GM23338 (cell line): ENCODE measurements around the gene WDR12. TPM values are rescaled to one million over a fixed set of nuclear protein-coding genes. Genes with fewer than 3 reads are reported as not detected.

ENCODE experiments used
- ATAC-seq: fragments of 200-7000 bp; cut with Tn5 transposase; 3 replicates; pipeline ENCODE4 v1.9.1; 2020
- DNase-seq: peaks from one replicate; pipeline ENCODE4 v3.0.0-alpha.2; 2015; ENCODE audit warnings: low spot score
- H2AFZ ChIP-seq: fragments of 200-600 bp; sonication (generic); 2 replicates; pipeline ENCODE4 v1.8.0; 2016; ENCODE audit warnings: antibody characterized with exemption, mild to moderate bottlenecking, moderate library complexity
- H3F3A ChIP-seq: fragments of 200-600 bp; sonication (generic); replicated peaks from 2 replicates; pipeline ENCODE4 v1.8.0; 2017; ENCODE audit warnings: antibody characterized with exemption, mixed run types, low read depth
- H3K27ac ChIP-seq: fragments of 200-600 bp; sonication (generic); 2 replicates; pipeline ENCODE4 v1.6.1; 2016; ENCODE audit warnings: low read depth
- H3K27me3 ChIP-seq: fragments of 200-600 bp; sonication (generic); 2 replicates; pipeline ENCODE4 v1.8.0; 2016; ENCODE audit warnings: mild to moderate bottlenecking, mixed run types, moderate library complexity; ENCODE audit not compliant: insufficient read depth
- H3K36me3 ChIP-seq: fragments of 200-600 bp; sonication (generic); 2 replicates; pipeline ENCODE4 v1.8.0; 2016; ENCODE audit warnings: mild to moderate bottlenecking; ENCODE audit not compliant: insufficient read depth
- H3K4me1 ChIP-seq: fragments of 200-600 bp; sonication (generic); 2 replicates; pipeline ENCODE4 v1.8.0; 2016; ENCODE audit warnings: mild to moderate bottlenecking, moderate library complexity; ENCODE audit not compliant: insufficient read depth
- H3K4me2 ChIP-seq: fragments of 200-600 bp; sonication (generic); 2 replicates; pipeline ENCODE4 v1.7.1; 2017; ENCODE audit warnings: mixed run types
- H3K4me3 ChIP-seq: fragments of 200-600 bp; sonication (generic); 2 replicates; pipeline ENCODE4 v1.6.1; 2016; ENCODE audit warnings: mixed run types
- H3K79me2 ChIP-seq: fragments of 200-600 bp; sonication (generic); replicated peaks from 2 replicates; pipeline ENCODE4 v1.8.0; 2017; ENCODE audit warnings: mild to moderate bottlenecking; ENCODE audit not compliant: insufficient read depth
- H3K9me2 ChIP-seq: fragments of 200-600 bp; sonication (generic); 2 replicates; pipeline ENCODE4 v1.8.0; 2017; ENCODE audit not compliant: insufficient read depth
- H4K20me1 ChIP-seq: fragments of 200-600 bp; sonication (generic); replicated peaks from 2 replicates; pipeline ENCODE4 v1.8.0; 2017; ENCODE audit warnings: mild to moderate bottlenecking; ENCODE audit not compliant: insufficient read depth
- H3K27ac Mint-ChIP-seq: 2 replicates; pipeline ENCODE4 v1.8.0; 2020; ENCODE audit warnings: inconsistent platforms, mild to moderate bottlenecking, moderate library complexity, mixed read lengths
- H3K27me3 Mint-ChIP-seq: 3 replicates; pipeline ENCODE4 v1.8.0; 2022; ENCODE audit warnings: low read depth, mild to moderate bottlenecking, moderate library complexity, mixed read lengths, inconsistent platforms; ENCODE audit not compliant: insufficient read depth, poor library complexity
- H3K36me3 Mint-ChIP-seq: 3 replicates; pipeline ENCODE4 v1.8.0; 2021; ENCODE audit warnings: low read depth, mild to moderate bottlenecking, inconsistent platforms, moderate library complexity, mixed read lengths
- H3K4me1 Mint-ChIP-seq: 3 replicates; pipeline ENCODE4 v1.8.0; 2020; ENCODE audit warnings: mild to moderate bottlenecking, inconsistent platforms, mixed read lengths
- H3K4me3 Mint-ChIP-seq: 3 replicates; pipeline ENCODE4 v1.8.0; 2021; ENCODE audit warnings: moderate library complexity, mild to moderate bottlenecking, inconsistent platforms, mixed read lengths
- H3K9me3 Mint-ChIP-seq: 3 replicates; pipeline ENCODE4 v1.8.0; 2020; ENCODE audit warnings: moderate library complexity, mild to moderate bottlenecking, inconsistent platforms, mixed read lengths
- CREB1 ChIP-seq: fragments of 250-450 bp; sonication (Bioruptor Pico); IDR thresholded peaks from 2 replicates; pipeline ENCODE4 v1.5.0; 2020; ENCODE audit warnings: low read depth, mild to moderate bottlenecking, moderate library complexity
- CTCF ChIP-seq, 2 experiments: fragments of 200-600 bp in 1 of 2; sonication (generic) in 1 of 2; conservative IDR thresholded peaks; 2 replicates each; pipeline versions ENCODE4 v1.5.1 to v1.6.1; 2016 to 2017; ENCODE audit warnings: antibody characterized with exemption in 2 of 2, low read depth in 2 of 2, mild to moderate bottlenecking in 2 of 2, moderate library complexity in 1 of 2
- ETS1 ChIP-seq: IDR thresholded peaks from 2 replicates; pipeline ENCODE4 v1.6.1; 2016; ENCODE audit warnings: antibody characterized with exemption
- EZH2 ChIP-seq: fragments of 200-600 bp; sonication (generic); IDR thresholded peaks from one replicate; pipeline ENCODE4 v1.8.0; 2017; ENCODE audit warnings: antibody characterized with exemption, mild to moderate bottlenecking, low read depth; ENCODE audit not compliant: unreplicated experiment
- EZH2phosphoT487 ChIP-seq: fragments of 200-600 bp; sonication (generic); IDR thresholded peaks from one replicate; pipeline ENCODE4 v1.8.1; 2018; ENCODE audit warnings: antibody characterized with exemption; ENCODE audit not compliant: unreplicated experiment
- JUNB ChIP-seq: IDR thresholded peaks from one replicate; pipeline ENCODE4 v1.6.1; 2016; ENCODE audit warnings: antibody characterized with exemption; ENCODE audit not compliant: unreplicated experiment
- NANOG ChIP-seq: IDR thresholded peaks from 2 replicates; pipeline ENCODE4 v1.6.1; 2016; ENCODE audit warnings: antibody characterized with exemption, borderline replicate concordance
- POLR2AphosphoS5 ChIP-seq: IDR thresholded peaks from 2 replicates; pipeline ENCODE4 v1.6.1; 2016; ENCODE audit warnings: antibody characterized with exemption, low read depth
- REST ChIP-seq: IDR thresholded peaks from one replicate; pipeline ENCODE4 v1.6.1; 2018; ENCODE audit warnings: antibody characterized with exemption; ENCODE audit not compliant: unreplicated experiment
- STAT1 ChIP-seq: IDR thresholded peaks from one replicate; pipeline ENCODE4 v1.6.1; 2016; ENCODE audit warnings: antibody characterized with exemption; ENCODE audit not compliant: unreplicated experiment
- ZNF114 ChIP-seq: fragments of 250-450 bp; sonication (Bioruptor Pico); IDR thresholded peaks from 2 replicates; pipeline ENCODE4 v1.5.0; 2020; ENCODE audit warnings: mild to moderate bottlenecking, moderate library complexity
- ZNF331 ChIP-seq: fragments of 250-450 bp; sonication (Bioruptor Pico); IDR thresholded peaks from 2 replicates; pipeline ENCODE4 v1.5.0; 2020; ENCODE audit warnings: low read depth, mild to moderate bottlenecking, moderate library complexity
- polyA plus RNA-seq: library from polyadenylated mRNA; unstranded; fragments of >200 nt; fragmentation: Nextera tagmentation; extraction: Ambion mirVana; gene quantifications from 2 replicates; pipeline ENCODE4 v1.2.1, GENCODE V29; 2016
- total RNA-seq: library from RNA; depleted of rRNA; stranded (reverse); fragments of >200 nt; shearing (Covaris generic); gene quantifications from 2 replicates; pipeline ENCODE4 v1.2.3, GENCODE V29; 2014

WDR12 gene
- total and polyA plus RNA-seq, 2 experiments from 2014 or later = 98.1 to 240 TPM

GRCh38 chr2:202938960-202939359 lies 27.5 kb upstream of the WDR12 start (continued):
- TF ChIP-seq CTCF (conservative IDR thresholded peaks at IDR 0.05; ENCODE audit: low read depth in 2 of 2) (no peak), CREB1 (CRISPR knock-in tag) (no peak)

- no peak for DNase-seq
- Mint-ChIP-seq H3K4me1 (no peaks in the 10 kb centered on the region), H3K4me3 (no peak overlapping the region), H3K36me3 (no peaks in the 10 kb centered on the region; the same call in 2 of the 3 replicates), H3K9me3 (no peaks in the 10 kb centered on the region), H3K27ac (no peak overlapping the region), H3K27me3 (no peaks in the 10 kb centered on the region)
- H3F3A ChIP-seq = no peaks in the 10 kb centered on the region
- ATAC-seq = no peak
- no peaks in the 10 kb centered on the region for H3K4me1 ChIP-seq
- H3K4me2 ChIP-seq = no peak overlapping the region
- H3K36me3 ChIP-seq = no peaks in the 10 kb centered on the region
- no peaks in the 10 kb centered on the region for H3K9me2 ChIP-seq
- no peak overlapping the region for H3K27ac ChIP-seq
- H3K27me3 ChIP-seq = no peaks in the 10 kb centered on the region
- no peak overlapping the region for H2AFZ ChIP-seq
- no peak overlapping the region for H3K4me3 ChIP-seq
- no peaks in the 10 kb centered on the region for H3K79me2 ChIP-seq
- H4K20me1 ChIP-seq = no peaks in the 10 kb centered on the region
- TF ChIP-seq EZH2 (no peak), JUNB (no peak), REST (no peak), STAT1 (no peak), ETS1 (no peak), POLR2AphosphoS5 (no peak), ZNF331 (CRISPR knock-in tag) (no peak), NANOG (no peak), CTCF (conservative IDR thresholded peaks at IDR 0.05; ENCODE audit: low read depth in 2 of 2) (no peak), ZNF114 (no peak), CREB1 (CRISPR knock-in tag) (no peak), EZH2phosphoT487 (no peak)
Measured at GRCh38 chr2:202934456-202934855, 23.0 kb upstream of the WDR12 start.
